Measurements from ENCODE around the gene EPC1.

DNA sequence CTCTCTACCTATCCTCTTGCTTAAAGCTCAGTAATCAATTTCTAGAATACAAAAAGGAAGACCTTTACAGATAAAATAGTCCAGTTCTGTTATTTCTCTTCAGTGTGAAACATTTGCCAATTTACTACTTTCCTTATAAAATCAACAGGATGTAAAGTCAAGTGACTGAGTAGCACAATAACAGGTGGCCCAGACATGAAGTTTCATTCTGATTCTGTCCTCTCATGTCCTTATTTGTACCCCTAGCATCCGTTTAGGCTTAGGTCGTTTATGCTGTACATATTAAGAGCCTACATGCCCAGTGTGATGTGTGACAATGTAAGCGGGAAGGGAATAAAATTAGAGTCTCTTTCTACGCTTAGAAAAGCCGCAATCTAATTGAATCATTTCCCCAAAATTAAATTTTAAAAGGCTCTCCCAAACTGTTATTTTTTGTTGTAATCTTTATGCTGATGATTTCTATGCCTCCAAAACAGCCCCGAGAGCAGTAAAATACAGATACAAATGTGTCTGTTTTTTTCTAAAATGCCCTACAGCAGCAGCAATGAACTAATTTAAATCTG is 29.1 kb downstream of the EPC1 start:
- TF ChIP-seq, protein P1, sequence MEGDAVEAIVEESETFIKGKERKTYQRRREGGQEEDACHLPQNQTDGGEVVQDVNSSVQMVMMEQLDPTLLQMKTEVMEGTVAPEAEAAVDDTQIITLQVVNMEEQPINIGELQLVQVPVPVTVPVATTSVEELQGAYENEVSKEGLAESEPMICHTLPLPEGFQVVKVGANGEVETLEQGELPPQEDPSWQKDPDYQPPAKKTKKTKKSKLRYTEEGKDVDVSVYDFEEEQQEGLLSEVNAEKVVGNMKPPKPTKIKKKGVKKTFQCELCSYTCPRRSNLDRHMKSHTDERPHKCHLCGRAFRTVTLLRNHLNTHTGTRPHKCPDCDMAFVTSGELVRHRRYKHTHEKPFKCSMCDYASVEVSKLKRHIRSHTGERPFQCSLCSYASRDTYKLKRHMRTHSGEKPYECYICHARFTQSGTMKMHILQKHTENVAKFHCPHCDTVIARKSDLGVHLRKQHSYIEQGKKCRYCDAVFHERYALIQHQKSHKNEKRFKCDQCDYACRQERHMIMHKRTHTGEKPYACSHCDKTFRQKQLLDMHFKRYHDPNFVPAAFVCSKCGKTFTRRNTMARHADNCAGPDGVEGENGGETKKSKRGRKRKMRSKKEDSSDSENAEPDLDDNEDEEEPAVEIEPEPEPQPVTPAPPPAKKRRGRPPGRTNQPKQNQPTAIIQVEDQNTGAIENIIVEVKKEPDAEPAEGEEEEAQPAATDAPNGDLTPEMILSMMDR (IDR thresholded peaks at IDR 0.05), result no peak
- TF ChIP-seq FOXM1 (IDR thresholded peaks at IDR 0.05; ENCODE audit: low read depth) (no peak), POLR2AphosphoS5 (IDR thresholded peaks at IDR 0.05; ENCODE audit: low read depth, low read length) (no peak), ZBTB33 (IDR thresholded peaks at IDR 0.05; ENCODE audit: borderline replicate concordance, low read depth) (no peak), RAD21 (IDR thresholded peaks at IDR 0.05; ENCODE audit: low read length) (no peak), USF2 (IDR thresholded peaks at IDR 0.05; ENCODE audit: borderline replicate concordance, low read depth, low read length) (no peak)
- TF ChIP-seq, protein P2, sequence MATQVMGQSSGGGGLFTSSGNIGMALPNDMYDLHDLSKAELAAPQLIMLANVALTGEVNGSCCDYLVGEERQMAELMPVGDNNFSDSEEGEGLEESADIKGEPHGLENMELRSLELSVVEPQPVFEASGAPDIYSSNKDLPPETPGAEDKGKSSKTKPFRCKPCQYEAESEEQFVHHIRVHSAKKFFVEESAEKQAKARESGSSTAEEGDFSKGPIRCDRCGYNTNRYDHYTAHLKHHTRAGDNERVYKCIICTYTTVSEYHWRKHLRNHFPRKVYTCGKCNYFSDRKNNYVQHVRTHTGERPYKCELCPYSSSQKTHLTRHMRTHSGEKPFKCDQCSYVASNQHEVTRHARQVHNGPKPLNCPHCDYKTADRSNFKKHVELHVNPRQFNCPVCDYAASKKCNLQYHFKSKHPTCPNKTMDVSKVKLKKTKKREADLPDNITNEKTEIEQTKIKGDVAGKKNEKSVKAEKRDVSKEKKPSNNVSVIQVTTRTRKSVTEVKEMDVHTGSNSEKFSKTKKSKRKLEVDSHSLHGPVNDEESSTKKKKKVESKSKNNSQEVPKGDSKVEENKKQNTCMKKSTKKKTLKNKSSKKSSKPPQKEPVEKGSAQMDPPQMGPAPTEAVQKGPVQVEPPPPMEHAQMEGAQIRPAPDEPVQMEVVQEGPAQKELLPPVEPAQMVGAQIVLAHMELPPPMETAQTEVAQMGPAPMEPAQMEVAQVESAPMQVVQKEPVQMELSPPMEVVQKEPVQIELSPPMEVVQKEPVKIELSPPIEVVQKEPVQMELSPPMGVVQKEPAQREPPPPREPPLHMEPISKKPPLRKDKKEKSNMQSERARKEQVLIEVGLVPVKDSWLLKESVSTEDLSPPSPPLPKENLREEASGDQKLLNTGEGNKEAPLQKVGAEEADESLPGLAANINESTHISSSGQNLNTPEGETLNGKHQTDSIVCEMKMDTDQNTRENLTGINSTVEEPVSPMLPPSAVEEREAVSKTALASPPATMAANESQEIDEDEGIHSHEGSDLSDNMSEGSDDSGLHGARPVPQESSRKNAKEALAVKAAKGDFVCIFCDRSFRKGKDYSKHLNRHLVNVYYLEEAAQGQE (IDR thresholded peaks at IDR 0.05; ENCODE audit: low read depth, low read length), result no peak

Measured in SK-N-SH (cell line).